HEK293 (cell line): ENCODE data around the gene NKG7.

Experiments
- CTCF ChIA-PET: fragments of 350-600 bp; formaldehyde crosslinking; extraction: SDS; loops from one replicate; lab custom pipeline; 2021; ENCODE audit warnings: antibody characterized with exemption; lab: Yijun Ruan, JAX
- POLR2A ChIA-PET: fragments of 300-600 bp; formaldehyde crosslinking; extraction: SDS; loops from one replicate; lab custom pipeline; 2020; ENCODE audit warnings: antibody characterized with exemption, inconsistent platforms; lab: Yijun Ruan, JAX
- H3K27ac ChIP-seq: fragments of 200-500 bp; sonication (Bioruptor generic); 2 replicates; pipeline ENCODE4 v1.5.1; 2014; ENCODE audit warnings: low read depth, low read length, control low read depth, inconsistent platforms; ENCODE audit errors: extremely low read depth
- H3K36me3 ChIP-seq, 2 experiments: fragments of 200-500 bp in 1 of 2; sonication (Bioruptor generic) in 1 of 2; 1 replicate in 1 of 2; 2 replicates in 1 of 2; pipeline ENCODE4 v1.5.1; 2014 to 2017; ENCODE audit warnings: inconsistent platforms in 2 of 2, low read length in 2 of 2; ENCODE audit not compliant: control insufficient read depth in 2 of 2, insufficient read depth in 1 of 2
- H3K4me1 ChIP-seq: fragments of 200-500 bp; sonication (Bioruptor generic); 2 replicates; pipeline ENCODE4 v1.5.1; 2014; ENCODE audit warnings: mild to moderate bottlenecking, low read length, inconsistent platforms; ENCODE audit not compliant: control insufficient read depth, insufficient read depth
- H3K4me3 ChIP-seq: 2 replicates; pipeline ENCODE4 v1.5.1; 2011; ENCODE audit warnings: low read depth, mild to moderate bottlenecking, control low read depth, low read length, moderate library complexity
- H3K9me3 ChIP-seq: fragments of 200-500 bp; sonication (Bioruptor generic); 2 replicates; pipeline ENCODE4 v1.5.1; 2014; ENCODE audit warnings: low read depth, low read length, inconsistent platforms; ENCODE audit not compliant: control insufficient read depth, insufficient read depth
- ATF2 ChIP-seq: fragments of 450-650 bp; formaldehyde crosslinking; IDR thresholded peaks from 2 replicates; pipeline ENCODE4 v1.5.1; 2016; ENCODE audit warnings: missing biosample characterization, missing genetic modification characterization, low read depth
- GLI4 ChIP-seq: fragments of 450-650 bp; formaldehyde crosslinking; IDR thresholded peaks from 2 replicates; pipeline ENCODE4 v1.5.1; 2016; ENCODE audit warnings: missing biosample characterization, missing genetic modification characterization
- GLIS1 ChIP-seq: fragments of 450-650 bp; formaldehyde crosslinking; IDR thresholded peaks from 2 replicates; pipeline ENCODE4 v1.5.1; 2016; ENCODE audit warnings: missing biosample characterization, missing genetic modification characterization
- HIC1 ChIP-seq: fragments of 450-650 bp; formaldehyde crosslinking; IDR thresholded peaks from 2 replicates; pipeline ENCODE4 v1.5.1; 2016; ENCODE audit warnings: missing biosample characterization, missing genetic modification characterization
- PRDM10 ChIP-seq: fragments of 450-650 bp; formaldehyde crosslinking; IDR thresholded peaks from 2 replicates; pipeline ENCODE4 v1.5.1; 2016; ENCODE audit warnings: missing biosample characterization, missing genetic modification characterization
- SCRT1 ChIP-seq: fragments of 450-650 bp; formaldehyde crosslinking; IDR thresholded peaks from 2 replicates; pipeline ENCODE4 v1.5.1; 2016; ENCODE audit warnings: missing biosample characterization, missing genetic modification characterization, borderline replicate concordance
- SP3 ChIP-seq: fragments of 450-650 bp; formaldehyde crosslinking; IDR thresholded peaks from 2 replicates; pipeline ENCODE4 v1.5.1; 2016; ENCODE audit warnings: missing biosample characterization, missing genetic modification characterization
- ZBTB20 ChIP-seq: fragments of 450-650 bp; formaldehyde crosslinking; IDR thresholded peaks from 2 replicates; pipeline ENCODE4 v1.5.1; 2016; ENCODE audit warnings: missing biosample characterization, missing genetic modification characterization
- ZBTB44 ChIP-seq: fragments of 450-650 bp; IDR thresholded peaks from 2 replicates; pipeline ENCODE4 v1.5.1; 2018; ENCODE audit warnings: missing biosample characterization, mild to moderate bottlenecking, missing genetic modification characterization
- ZFP37 ChIP-seq: fragments of 450-650 bp; formaldehyde crosslinking; IDR thresholded peaks from 2 replicates; pipeline ENCODE4 v1.5.1; 2016; ENCODE audit warnings: missing biosample characterization, missing genetic modification characterization
- ZNF114 ChIP-seq: fragments of 450-650 bp; formaldehyde crosslinking; IDR thresholded peaks from 2 replicates; pipeline ENCODE4 v1.5.0; 2017; ENCODE audit warnings: missing biosample characterization, missing genetic modification characterization
- ZNF2 ChIP-seq: fragments of 450-650 bp; formaldehyde crosslinking; IDR thresholded peaks from 2 replicates; pipeline ENCODE4 v1.5.1; 2016; ENCODE audit warnings: missing biosample characterization, missing genetic modification characterization
- ZNF239 ChIP-seq: fragments of 450-650 bp; formaldehyde crosslinking; IDR thresholded peaks from 2 replicates; pipeline ENCODE4 v1.5.1; 2016; ENCODE audit warnings: missing biosample characterization, missing genetic modification characterization
- ZNF280C ChIP-seq: fragments of 450-650 bp; formaldehyde crosslinking; IDR thresholded peaks from 2 replicates; pipeline ENCODE4 v1.5.1; 2016; ENCODE audit warnings: missing biosample characterization, missing genetic modification characterization
- ZNF335 ChIP-seq: fragments of 450-650 bp; formaldehyde crosslinking; conservative IDR thresholded peaks from 2 replicates; pipeline ENCODE4 v1.5.1; 2016; ENCODE audit warnings: missing biosample characterization, missing genetic modification characterization
- ZNF433 ChIP-seq: fragments of 450-650 bp; formaldehyde crosslinking; IDR thresholded peaks from 2 replicates; pipeline ENCODE4 v1.5.1; 2016; ENCODE audit warnings: missing biosample characterization, missing genetic modification characterization, low read depth
- ZNF501 ChIP-seq: fragments of 450-650 bp; formaldehyde crosslinking; IDR thresholded peaks from 2 replicates; pipeline ENCODE4 v1.5.1; 2016; ENCODE audit warnings: missing biosample characterization, missing genetic modification characterization
- ZNF561 ChIP-seq: fragments of 450-650 bp; IDR thresholded peaks from 2 replicates; pipeline ENCODE4 v1.5.1; 2018; ENCODE audit warnings: missing biosample characterization, missing genetic modification characterization, borderline replicate concordance
- ZNF580 ChIP-seq: fragments of 450-650 bp; formaldehyde crosslinking; IDR thresholded peaks from 2 replicates; pipeline ENCODE4 v1.5.1; 2016; ENCODE audit warnings: missing biosample characterization, missing genetic modification characterization
- ZNF596 ChIP-seq: fragments of 450-650 bp; IDR thresholded peaks from 2 replicates; pipeline ENCODE4 v1.5.0; 2018; ENCODE audit warnings: missing biosample characterization, mild to moderate bottlenecking, missing genetic modification characterization, moderate library complexity
- ZNF777 ChIP-seq: fragments of 450-650 bp; formaldehyde crosslinking; IDR thresholded peaks from 2 replicates; pipeline ENCODE4 v1.5.1; 2017; ENCODE audit warnings: missing biosample characterization, missing genetic modification characterization, borderline replicate concordance

The NKG7 gene

GRCh38 chr19:51367255-51367564, 5.2 kb downstream of the NKG7 start:
- no peaks in the 10 kb centered on the region for H3K9me3 ChIP-seq
- CTCF ChIA-PET = interaction anchor here (1.0 kb wide), 1 partner anchor 28 kb away, joined by 4 read pairs; no protein-coding TSS in a partner anchor
- H3K27ac ChIP-seq = peak overlapping the region; percentile 85
- no peak for TF ChIP-seq ZNF501 (tag by site-specific recombination)
- no peak for TF ChIP-seq ZNF777 (tag by site-specific recombination)
- no peak for TF ChIP-seq ZNF433 (tag by site-specific recombination)
- no peak for TF ChIP-seq GLI4 (tag by site-specific recombination)
- TF ChIP-seq GLIS1 (tag by site-specific recombination) = peak; percentile 50
- peak; percentile 58 for TF ChIP-seq ZBTB20 (tag by site-specific recombination)
- TF ChIP-seq HIC1 (tag by site-specific recombination) = no peak
- no peak for TF ChIP-seq ZNF114 (tag by site-specific recombination)
- peaks cover 10% of the 10 kb centered on the region for H3K4me1 ChIP-seq
- POLR2A ChIA-PET = interaction anchor here (0.7 to 2.7 kb wide), 11 partner anchors 8 to 29 kb away, joined by 3 to 37 read pairs (median 6); partner anchors contain the start of gene VSIG10L
- peak overlapping the region; percentile 43 for H3K4me3 ChIP-seq
- no peaks in the 10 kb centered on the region; a peak in 1 of 3 replicates for H3K36me3 ChIP-seq

- H3K36me3 ChIP-seq = no peaks in the 10 kb centered on the region; a peak in 1 of 3 replicates
- peak overlapping the region; percentile 85 for H3K27ac ChIP-seq
- H3K4me3 ChIP-seq = peak overlapping the region; percentile 77
- H3K4me1 ChIP-seq = peaks cover 10% of the 10 kb centered on the region
- H3K9me3 ChIP-seq = no peaks in the 10 kb centered on the region
- ChIA-PET POLR2A (interaction anchor here (0.9 to 2.7 kb wide), 12 partner anchors 7 to 38 kb away, joined by 3 to 37 read pairs (median 8); partner anchors contain the start of gene VSIG10L), CTCF (interaction anchor here (1.0 to 1.3 kb wide), 3 partner anchors 27 to 28 kb away, joined by 4 to 6 read pairs (median 5); no protein-coding TSS in a partner anchor)
- TF ChIP-seq ZNF239 (tag by site-specific recombination) = peak; percentile 62; the same call in 1 of the 2 replicates
- 0 out of 2 replicates have a peak, but pooled peaks have one; percentile 27 for TF ChIP-seq ZFP37 (tag by site-specific recombination)
- TF ChIP-seq ZBTB44 (tag by site-specific recombination) = no peak
- TF ChIP-seq ATF2 = no peak
- TF ChIP-seq ZNF280C (tag by site-specific recombination) = no peak
- TF ChIP-seq ZNF580 = peak; percentile 48; the same call in 1 of the 2 replicates
- no peak for TF ChIP-seq ZNF561 (tag by site-specific recombination)
- peak; percentile 81 for TF ChIP-seq ZNF335 (tag by site-specific recombination)
- TF ChIP-seq PRDM10 (tag by site-specific recombination) = peak; percentile 48
- peak; percentile 92 for TF ChIP-seq SP3 (tag by site-specific recombination)
- TF ChIP-seq ZNF2 (tag by site-specific recombination) = 0 out of 2 replicates have a peak, but pooled peaks have one; percentile 17
- peak; percentile 9; the same call in 1 of the 2 replicates for TF ChIP-seq ZNF596 (tag by site-specific recombination)
- TF ChIP-seq SCRT1 (tag by site-specific recombination) = no peak
Measured at GRCh38 chr19:51366389-51367254, 5.8 kb downstream of the NKG7 start.
